ENCODE results near the gene HYOU1.

The HYOU1 gene

GRCh38 chr11:119024430-119025098, 32.4 kb downstream of the HYOU1 start:
- Histone ChIP-seq H3K4me1 (ENCODE audit: low read depth, poor library complexity, severe bottlenecking) (peaks cover 81% of the 10 kb centered on the region), H3K4me2 (peak overlapping the region; percentile 96), H4K20me1 (ENCODE audit: insufficient read depth) (no peaks in the 10 kb centered on the region), H3K27me3 (ENCODE audit: insufficient read depth, low read depth) (no peaks in the 10 kb centered on the region), H3K36me3 (ENCODE audit: insufficient read depth) (no peaks in the 10 kb centered on the region; the same call in 1 of the 2 replicates), H3K27ac (peak overlapping the region; percentile 87; the same call in 1 of the 2 replicates), H3K9ac (no peak overlapping the region), H3K4me3 (IDR thresholded peaks at IDR 0.05; ENCODE audit: insufficient read depth, low read depth, low read length) (no peak overlapping the region), H2AFZ (ENCODE audit: low read depth) (no peak overlapping the region), H3K79me2 (ENCODE audit: insufficient read depth, low read depth) (peaks cover 64% of the 10 kb centered on the region)
- TF ChIP-seq, protein P1, sequence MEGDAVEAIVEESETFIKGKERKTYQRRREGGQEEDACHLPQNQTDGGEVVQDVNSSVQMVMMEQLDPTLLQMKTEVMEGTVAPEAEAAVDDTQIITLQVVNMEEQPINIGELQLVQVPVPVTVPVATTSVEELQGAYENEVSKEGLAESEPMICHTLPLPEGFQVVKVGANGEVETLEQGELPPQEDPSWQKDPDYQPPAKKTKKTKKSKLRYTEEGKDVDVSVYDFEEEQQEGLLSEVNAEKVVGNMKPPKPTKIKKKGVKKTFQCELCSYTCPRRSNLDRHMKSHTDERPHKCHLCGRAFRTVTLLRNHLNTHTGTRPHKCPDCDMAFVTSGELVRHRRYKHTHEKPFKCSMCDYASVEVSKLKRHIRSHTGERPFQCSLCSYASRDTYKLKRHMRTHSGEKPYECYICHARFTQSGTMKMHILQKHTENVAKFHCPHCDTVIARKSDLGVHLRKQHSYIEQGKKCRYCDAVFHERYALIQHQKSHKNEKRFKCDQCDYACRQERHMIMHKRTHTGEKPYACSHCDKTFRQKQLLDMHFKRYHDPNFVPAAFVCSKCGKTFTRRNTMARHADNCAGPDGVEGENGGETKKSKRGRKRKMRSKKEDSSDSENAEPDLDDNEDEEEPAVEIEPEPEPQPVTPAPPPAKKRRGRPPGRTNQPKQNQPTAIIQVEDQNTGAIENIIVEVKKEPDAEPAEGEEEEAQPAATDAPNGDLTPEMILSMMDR (conservative IDR thresholded peaks at IDR 0.05; ENCODE audit: low read depth, low read length) = no peak

- Histone ChIP-seq H3K9ac (peak overlapping the region; percentile 38; the same call in 1 of the 2 replicates), H3K36me3 (ENCODE audit: insufficient read depth) (no peaks in the 10 kb centered on the region; the same call in 1 of the 2 replicates)
Measured at GRCh38 chr11:119023741-119024140, 33.3 kb downstream of the HYOU1 start.

DNA sequence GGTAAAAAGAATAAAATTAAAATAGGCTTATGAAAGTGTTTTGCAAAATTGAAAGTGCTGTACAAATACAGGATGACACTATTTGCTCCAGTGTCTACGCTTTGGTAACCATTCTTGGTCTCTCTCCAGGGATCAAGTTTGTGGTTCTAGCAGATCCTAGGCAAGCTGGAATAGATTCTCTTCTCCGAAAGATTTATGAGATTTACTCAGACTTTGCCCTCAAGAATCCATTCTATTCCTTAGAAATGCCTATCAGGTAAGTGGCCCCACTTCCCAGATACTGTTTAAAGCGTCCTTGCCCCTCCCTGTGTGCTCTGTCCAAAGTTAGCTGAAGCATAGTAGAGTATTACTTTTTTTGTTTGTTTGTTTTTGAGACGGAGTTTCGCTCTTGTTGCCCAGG, 35.4 kb downstream of the HYOU1 start:
- Histone ChIP-seq H4K20me1 (ENCODE audit: insufficient read depth) (no peaks in the 10 kb centered on the region), H3K4me1 (ENCODE audit: low read depth, poor library complexity, severe bottlenecking) (peaks cover 66% of the 10 kb centered on the region), H3K4me2 (peak overlapping the region; percentile 68), H3K9ac (no peak overlapping the region), H3K27me3 (ENCODE audit: insufficient read depth, low read depth) (no peaks in the 10 kb centered on the region), H2AFZ (ENCODE audit: low read depth) (no peak overlapping the region), H3K27ac (peak overlapping the region; percentile 87), H3K36me3 (ENCODE audit: insufficient read depth) (no peaks in the 10 kb centered on the region; the same call in 1 of the 2 replicates), H3K4me3 (IDR thresholded peaks at IDR 0.05; ENCODE audit: insufficient read depth, low read depth, low read length) (no peak overlapping the region), H3K79me2 (ENCODE audit: insufficient read depth, low read depth) (peaks cover 63% of the 10 kb centered on the region)
- TF ChIP-seq, protein P1 (conservative IDR thresholded peaks at IDR 0.05; ENCODE audit: low read depth, low read length) = no peak

More at GRCh38 chr11:119023741-119024140, 33.3 kb downstream of the HYOU1 start:
- H2AFZ ChIP-seq (ENCODE audit: low read depth) = no peak overlapping the region
- H3K27me3 ChIP-seq (ENCODE audit: insufficient read depth, low read depth) = no peaks in the 10 kb centered on the region
- H3K4me1 ChIP-seq (ENCODE audit: low read depth, poor library complexity, severe bottlenecking) = peaks cover 81% of the 10 kb centered on the region
- H3K4me3 ChIP-seq (IDR thresholded peaks at IDR 0.05; ENCODE audit: insufficient read depth, low read depth, low read length) = no peak overlapping the region
- H3K4me2 ChIP-seq = peak overlapping the region; percentile 96
- peaks cover 68% of the 10 kb centered on the region for H3K79me2 ChIP-seq (ENCODE audit: insufficient read depth, low read depth)
- no peaks in the 10 kb centered on the region for H4K20me1 ChIP-seq (ENCODE audit: insufficient read depth)
- H3K27ac ChIP-seq = peak overlapping the region; percentile 87
- TF ChIP-seq, protein P1 (conservative IDR thresholded peaks at IDR 0.05; ENCODE audit: low read depth, low read length) = no peak

DNA sequence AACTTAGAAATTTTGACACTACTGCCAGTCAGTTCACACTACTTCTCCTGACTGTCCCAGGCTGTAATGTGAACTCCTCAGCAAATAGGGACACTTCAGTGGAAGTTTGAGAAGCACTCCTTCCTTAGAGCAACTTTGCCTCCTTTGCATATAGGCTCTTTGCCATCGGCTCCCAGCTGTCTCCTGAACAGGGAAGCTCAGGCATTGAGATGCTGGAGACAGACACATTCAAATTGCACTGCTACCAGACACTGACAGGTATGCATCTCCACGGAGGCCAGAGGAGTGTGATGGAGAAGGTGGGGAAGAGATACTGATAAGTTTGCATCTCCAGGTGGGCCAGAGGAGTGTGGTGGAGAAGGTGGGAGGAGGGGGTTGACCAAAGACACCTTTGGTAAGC, 37.0 kb downstream of the HYOU1 start:
- Histone ChIP-seq H3K4me3 (IDR thresholded peaks at IDR 0.05; ENCODE audit: insufficient read depth, low read depth, low read length) (no peak overlapping the region), H3K27ac (peak overlapping the region; percentile 78; the same call in 1 of the 2 replicates), H4K20me1 (ENCODE audit: insufficient read depth) (no peaks in the 10 kb centered on the region), H2AFZ (ENCODE audit: low read depth) (no peak overlapping the region), H3K4me2 (peak overlapping the region; percentile 68), H3K27me3 (ENCODE audit: insufficient read depth, low read depth) (no peaks in the 10 kb centered on the region), H3K9ac (peak overlapping the region; percentile 89; the same call in 1 of the 2 replicates), H3K79me2 (ENCODE audit: insufficient read depth, low read depth) (peaks cover 69% of the 10 kb centered on the region), H3K4me1 (ENCODE audit: low read depth, poor library complexity, severe bottlenecking) (peaks cover 58% of the 10 kb centered on the region), H3K36me3 (ENCODE audit: insufficient read depth) (no peaks in the 10 kb centered on the region; the same call in 1 of the 2 replicates)
- TF ChIP-seq, protein P1 (conservative IDR thresholded peaks at IDR 0.05; ENCODE audit: low read depth, low read length) = no peak

Measured in KMS-11 (cell line).